Dermis blood vessel endothelial cell (primary cell): ENCODE measurements around the gene PIK3C2G. TPM values are rescaled to one million over a fixed set of nuclear protein-coding genes. Genes with fewer than 3 reads are reported as not detected.
A peak's percentile ranks its signal among the peaks of the same experiment; 100 is the strongest.

Source experiments
- DNase-seq: peaks from one replicate; pipeline ENCODE4 v3.0.0; 2010
- total RNA-seq: library from RNA; depleted of rRNA; stranded (reverse); fragments of >200 nt; gene quantifications from 2 replicates; pipeline ENCODE4 v1.2.3, GENCODE V29; 2014

PIK3C2G gene
- total RNA-seq, 1 donor from 2014 or later, result 1.0 TPM

DNA sequence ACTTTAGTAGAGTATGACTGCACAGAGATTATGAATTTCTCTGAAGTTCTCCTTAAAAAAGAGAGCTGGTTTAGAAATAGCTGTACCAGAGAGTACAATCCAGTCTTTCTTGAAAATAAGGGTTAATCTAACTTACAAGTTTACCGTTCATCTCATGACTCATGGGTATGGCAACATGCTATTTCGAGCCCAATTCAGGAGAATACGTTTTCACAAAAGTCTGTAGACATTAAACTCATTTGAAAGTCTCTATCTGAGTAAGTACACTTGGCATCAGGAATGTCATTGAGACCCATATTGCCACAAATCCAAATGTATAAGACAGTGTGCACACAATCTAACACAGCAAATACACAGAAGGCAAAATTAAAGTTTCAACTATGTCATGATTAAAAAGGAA, 160.5 kb downstream of the PIK3C2G start:
- no peak for DNase-seq

- no peak for DNase-seq
These were observed 161.6 kb downstream of the PIK3C2G start for GRCh38 chr12:18422871-18423270.

GRCh38 chr12:18424857-18425256, 163.5 kb downstream of the PIK3C2G start:
- no peak for DNase-seq

GRCh38 chr12:18427520-18427919, 166.2 kb downstream of the PIK3C2G start:
- DNase-seq, result no peak

- no peak for DNase-seq
These were observed 167.1 kb downstream of the PIK3C2G start for GRCh38 chr12:18428416-18428815.

DNA sequence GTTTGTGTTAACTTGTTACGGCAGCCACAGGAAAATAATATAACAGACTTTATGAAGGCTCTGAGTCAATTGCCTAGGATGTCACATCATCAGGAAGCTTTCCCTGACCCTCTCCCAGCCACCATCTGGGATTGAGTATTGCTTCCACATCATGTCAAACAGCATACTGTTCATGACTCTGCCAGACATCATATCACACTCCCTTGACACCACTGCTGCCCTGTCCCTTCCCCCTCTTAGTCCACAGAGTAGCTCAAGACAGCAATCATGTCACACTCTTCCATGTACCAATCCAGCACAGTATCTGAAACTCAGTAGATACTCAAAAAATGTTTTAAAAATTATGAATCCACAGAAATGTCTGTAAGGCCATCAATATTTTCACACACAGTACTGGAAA, 168.0 kb downstream of the PIK3C2G start:
- no peak for DNase-seq

DNA sequence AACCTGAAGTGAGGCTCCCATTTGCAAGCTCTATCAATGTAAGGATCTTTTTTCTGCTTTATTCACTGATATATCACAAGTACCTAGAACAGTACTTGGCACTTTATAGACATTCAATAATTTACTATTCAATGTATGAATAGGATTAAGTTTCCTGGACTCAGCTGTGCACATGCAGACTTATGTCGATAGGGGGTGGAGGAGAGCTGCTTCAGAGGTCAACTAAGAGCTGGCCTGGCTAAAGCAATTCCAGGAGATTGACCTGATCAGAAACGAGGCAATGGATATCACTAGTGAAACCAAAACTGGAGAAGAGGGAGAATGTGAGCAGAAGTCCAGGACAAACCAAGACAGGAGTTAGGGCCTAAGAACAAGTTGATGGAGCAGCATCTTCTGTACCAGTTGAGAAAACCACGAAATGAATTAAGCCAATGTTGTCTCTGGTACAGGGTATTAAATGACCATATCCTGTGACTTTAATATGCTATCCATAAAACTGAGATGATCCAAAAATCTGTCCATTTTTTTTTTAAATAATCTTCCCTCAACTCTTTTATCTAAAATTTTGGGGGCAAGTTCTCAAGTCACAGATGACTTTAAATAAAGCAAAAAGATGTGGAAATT, 169.2 kb downstream of the PIK3C2G start:
- DNase-seq, result peak; percentile 73

- DNase-seq, result no peak
These were observed 170.5 kb downstream of the PIK3C2G start for GRCh38 chr12:18431771-18432170.

DNA sequence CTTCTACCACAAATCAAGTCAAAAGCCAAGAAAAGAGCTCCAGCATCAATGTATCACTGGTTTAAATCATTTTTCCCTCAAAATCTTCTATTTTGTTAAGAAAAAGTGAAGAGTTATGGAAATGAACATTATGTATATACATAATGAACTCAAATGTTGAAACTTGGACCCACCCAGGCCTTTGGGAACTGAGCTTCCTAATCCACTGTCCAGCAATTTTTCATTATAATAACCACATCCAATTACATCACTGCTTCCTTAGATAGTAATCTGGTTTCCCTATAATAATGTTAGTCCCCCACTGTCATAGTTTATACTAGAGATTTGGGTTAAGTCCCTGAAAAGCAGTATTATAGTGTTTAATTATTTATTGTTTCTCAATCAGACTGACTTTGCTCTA, 170.9 kb downstream of the PIK3C2G start:
- no peak for DNase-seq

DNA sequence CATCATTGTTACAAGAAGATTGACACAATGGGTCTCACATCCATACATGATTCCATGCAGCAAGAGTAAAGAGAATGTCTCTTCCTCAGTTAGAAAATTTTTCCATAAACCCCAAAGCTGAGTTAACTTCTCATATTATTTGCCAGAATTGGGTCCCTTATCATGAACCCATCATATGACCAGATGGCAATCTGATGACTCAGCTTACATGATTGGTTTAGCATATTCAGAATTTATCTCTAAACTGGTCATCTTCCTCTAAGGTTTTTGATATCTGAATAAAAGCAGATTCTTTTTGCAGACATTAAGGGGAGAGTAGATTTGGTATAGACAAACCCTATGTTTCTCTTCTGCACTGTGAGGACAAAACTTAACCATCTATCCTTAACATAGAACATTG, 174.9 kb downstream of the PIK3C2G start:
- no peak for DNase-seq

DNA sequence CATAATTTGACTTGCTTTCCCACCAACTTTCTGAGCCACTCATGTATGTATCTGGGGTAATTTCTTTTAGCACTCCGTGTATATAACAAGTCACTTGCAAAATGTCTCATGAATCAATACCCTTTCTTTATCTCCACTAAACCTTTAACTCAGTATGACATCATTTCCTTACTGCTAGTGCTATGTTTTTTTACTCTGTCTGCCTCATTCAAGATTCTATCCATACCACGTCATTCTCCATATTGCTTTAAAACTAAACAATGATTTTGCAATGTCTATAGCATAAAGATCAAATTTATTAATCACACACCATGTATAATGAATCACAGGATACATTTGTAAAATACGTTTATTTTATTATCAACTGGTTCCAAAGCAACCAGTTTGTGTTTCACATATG, 178.2 kb downstream of the PIK3C2G start:
- DNase-seq, result peak; percentile 17

DNA sequence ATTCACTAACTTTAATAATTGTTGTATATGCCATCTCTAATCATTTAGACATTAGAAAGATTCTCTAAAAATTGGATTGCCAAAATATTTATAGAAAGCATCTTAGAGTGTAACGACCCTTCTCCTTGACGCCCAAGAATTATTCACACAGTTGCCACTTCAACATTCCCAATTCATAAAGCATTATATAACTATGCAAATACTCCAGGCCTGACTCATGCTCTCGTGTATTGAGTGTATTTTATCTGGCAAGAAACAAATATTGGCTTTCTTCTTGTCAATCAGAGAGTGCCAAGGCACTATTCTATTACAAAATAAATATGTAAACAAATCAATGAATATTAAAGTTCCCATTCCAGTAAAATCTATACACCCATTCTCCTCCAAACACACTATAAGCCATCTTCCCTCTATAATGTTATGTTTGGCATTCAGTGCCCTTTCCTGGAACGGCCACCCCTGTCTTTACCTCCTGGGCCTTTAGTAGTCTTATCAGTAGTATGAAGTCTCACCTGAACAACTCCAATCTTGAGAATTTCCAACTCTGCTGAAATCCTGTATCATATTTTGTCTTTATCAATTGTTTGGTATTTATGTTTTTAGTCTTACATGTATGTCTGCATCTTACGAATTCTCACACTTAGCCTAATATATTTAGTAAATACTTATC, 182.6 kb downstream of the PIK3C2G start:
- DNase-seq, result no peak

DNA sequence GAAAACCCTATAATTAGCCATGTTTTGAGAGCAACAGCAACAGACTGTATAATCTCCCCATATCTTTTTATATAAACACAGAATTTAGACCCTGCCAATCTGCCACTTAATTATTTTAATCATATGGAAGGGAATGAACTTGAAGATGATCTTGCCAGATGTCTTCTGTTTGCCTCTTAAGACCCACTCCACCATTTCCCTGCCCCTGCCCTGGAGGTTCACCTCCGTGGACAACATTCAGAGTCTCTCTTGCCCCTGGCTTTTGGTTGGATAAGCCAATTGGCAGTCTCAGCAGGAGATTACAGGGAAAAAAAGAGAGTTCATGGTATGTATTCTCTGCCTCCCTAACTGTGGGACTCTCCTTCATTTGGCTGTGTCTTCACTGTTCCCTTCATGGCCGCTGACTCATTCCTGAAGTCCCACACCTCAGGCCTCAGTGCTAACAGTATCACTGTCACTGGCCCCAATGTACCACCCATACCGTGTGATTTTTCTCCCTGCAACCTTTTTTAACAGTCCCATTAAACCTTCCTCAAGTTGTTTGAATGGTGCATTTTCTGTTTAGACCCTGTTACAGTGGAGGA, 184.8 kb downstream of the PIK3C2G start:
- DNase-seq, result no peak

GRCh38 chr12:18454330-18454729, 193.0 kb downstream of the PIK3C2G start:
- no peak for DNase-seq

DNA sequence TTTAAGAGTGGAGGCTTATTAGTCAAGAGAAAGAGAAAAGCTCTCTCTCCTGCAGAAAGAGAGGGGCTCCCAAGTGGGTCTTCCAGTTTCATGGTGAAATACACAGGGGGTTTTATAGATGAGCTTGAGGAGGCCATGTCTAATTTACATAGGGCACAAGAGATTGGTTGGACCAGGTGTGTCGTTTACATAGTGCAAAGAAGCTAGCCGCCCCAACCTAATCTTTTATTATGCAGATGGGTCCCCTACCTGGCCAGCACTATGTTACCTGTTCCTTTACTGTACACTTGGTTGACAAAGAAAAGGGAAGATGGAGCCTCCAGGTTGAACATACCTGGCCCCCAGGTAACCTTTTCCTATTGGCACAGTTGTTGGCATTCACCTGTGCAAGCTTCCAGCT, 195.0 kb downstream of the PIK3C2G start:
- no peak for DNase-seq

GRCh38 chr12:18457362-18457761, 196.0 kb downstream of the PIK3C2G start:
- no peak for DNase-seq

- no peak for DNase-seq
These were observed 200.4 kb downstream of the PIK3C2G start for GRCh38 chr12:18461758-18462157.

- peak; percentile 64 for DNase-seq
These were observed 201.1 kb downstream of the PIK3C2G start for GRCh38 chr12:18462442-18462841.

DNA sequence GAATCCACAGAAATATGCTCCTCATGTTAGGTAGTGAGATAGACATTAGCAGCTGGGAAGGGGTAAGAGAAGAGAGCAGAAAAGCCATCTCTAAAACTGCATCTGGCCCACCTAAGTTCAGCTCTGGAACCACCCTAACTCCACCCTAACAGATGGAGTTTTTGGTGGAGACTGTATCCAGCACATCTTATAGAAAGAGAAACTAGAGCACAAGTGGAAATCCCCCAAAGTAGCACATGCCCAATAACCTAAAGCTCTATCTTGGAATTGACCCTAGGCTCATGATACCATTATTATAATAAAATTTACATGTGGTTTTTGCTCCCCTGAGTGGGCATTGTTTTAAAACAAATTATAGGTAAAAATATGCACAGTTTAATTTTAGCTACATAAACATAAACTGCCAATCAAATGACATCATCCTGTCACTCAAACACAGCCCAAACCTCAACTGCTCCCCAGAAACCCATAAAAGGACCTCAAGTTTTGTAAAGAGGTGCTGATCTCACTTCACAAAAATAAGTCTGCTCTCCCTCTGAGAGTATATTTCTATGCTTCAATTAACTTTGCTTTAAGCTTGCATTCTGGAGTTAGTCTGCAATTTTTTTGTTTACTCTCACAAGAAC, 206.4 kb downstream of the PIK3C2G start:
- no peak for DNase-seq

- DNase-seq, result no peak
These were observed 207.1 kb downstream of the PIK3C2G start for GRCh38 chr12:18468246-18469075.

GRCh38 chr12:18470251-18470650, 208.9 kb downstream of the PIK3C2G start:
- DNase-seq, result no peak

GRCh38 chr12:18472304-18472703, 211.0 kb downstream of the PIK3C2G start:
- no peak for DNase-seq

DNA sequence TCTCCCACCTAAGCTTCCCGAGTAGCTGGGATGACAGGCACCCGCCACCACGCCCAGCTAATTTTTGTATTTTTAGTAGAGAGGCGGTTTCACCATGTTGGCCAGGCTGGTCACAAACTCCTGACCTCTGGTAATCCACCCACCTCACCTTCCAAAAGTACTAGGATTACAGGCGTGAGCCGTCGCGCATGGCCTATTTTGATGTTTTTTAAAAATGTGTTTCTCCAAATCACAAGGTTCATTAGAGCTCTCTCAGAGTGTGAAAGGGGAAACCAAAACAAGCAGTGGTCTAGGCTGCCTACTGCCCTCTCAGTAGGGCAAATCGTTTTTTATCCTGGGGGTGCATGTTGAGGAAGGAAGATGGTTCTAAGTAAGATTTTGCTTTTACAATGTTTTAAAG, 211.5 kb downstream of the PIK3C2G start:
- DNase-seq, result no peak
